ENCODE measurements around the gene PSMB7. TPM values are rescaled to one million over a fixed set of nuclear protein-coding genes. Genes with fewer than 3 reads are reported as not detected.

Gene PSMB7
- total RNA-seq, 1 donor from 2014 or later, result 108 TPM

DNA sequence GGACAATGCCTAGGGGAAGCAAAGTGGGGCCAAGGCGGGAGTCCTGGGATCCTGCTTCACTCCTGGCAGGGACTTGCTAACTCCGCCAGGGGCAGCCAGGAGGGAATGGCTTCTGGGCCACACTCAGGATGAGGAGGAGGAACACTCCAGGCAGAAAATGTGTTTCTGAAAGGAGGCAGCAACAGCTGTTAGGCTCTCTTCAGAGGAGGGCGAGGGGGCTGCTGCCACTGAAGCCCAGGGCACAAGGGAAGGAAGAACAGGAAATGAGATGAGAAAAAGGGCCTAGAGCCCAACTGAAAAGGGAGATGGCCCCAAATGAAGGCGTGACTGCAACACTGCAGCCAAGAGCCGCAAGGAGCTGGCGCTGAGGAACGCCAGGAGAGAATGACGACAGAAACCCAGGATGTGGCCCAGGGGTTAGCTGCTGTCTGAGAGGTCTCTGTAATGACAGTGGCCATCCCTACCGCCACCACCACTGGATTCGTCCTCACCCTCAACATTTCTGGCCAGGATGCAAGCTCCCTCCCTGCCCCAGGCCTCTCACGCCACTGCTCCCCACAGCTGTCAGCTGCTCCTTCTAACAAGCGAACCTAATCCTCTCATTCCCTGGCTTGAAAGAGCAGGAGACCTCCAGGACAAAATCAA is 15.8 kb downstream of the PSMB7 start:
- TF ChIP-seq, protein P1, sequence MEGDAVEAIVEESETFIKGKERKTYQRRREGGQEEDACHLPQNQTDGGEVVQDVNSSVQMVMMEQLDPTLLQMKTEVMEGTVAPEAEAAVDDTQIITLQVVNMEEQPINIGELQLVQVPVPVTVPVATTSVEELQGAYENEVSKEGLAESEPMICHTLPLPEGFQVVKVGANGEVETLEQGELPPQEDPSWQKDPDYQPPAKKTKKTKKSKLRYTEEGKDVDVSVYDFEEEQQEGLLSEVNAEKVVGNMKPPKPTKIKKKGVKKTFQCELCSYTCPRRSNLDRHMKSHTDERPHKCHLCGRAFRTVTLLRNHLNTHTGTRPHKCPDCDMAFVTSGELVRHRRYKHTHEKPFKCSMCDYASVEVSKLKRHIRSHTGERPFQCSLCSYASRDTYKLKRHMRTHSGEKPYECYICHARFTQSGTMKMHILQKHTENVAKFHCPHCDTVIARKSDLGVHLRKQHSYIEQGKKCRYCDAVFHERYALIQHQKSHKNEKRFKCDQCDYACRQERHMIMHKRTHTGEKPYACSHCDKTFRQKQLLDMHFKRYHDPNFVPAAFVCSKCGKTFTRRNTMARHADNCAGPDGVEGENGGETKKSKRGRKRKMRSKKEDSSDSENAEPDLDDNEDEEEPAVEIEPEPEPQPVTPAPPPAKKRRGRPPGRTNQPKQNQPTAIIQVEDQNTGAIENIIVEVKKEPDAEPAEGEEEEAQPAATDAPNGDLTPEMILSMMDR (IDR thresholded peaks at IDR 0.05), result no peak
- H3K27ac Mint-ChIP-seq (ENCODE audit: unreplicated experiment), result no peak overlapping the region
- no peaks in the 10 kb centered on the region for H3K9me3 Mint-ChIP-seq (ENCODE audit: low read depth)
- peaks cover 18% of the 10 kb centered on the region for H3K36me3 Mint-ChIP-seq (ENCODE audit: low read depth)
- no peak for DNase-seq (ENCODE audit: low spot score)
- H3K4me1 Mint-ChIP-seq (ENCODE audit: low read depth), result peaks cover 26% of the 10 kb centered on the region
- H3K4me3 Mint-ChIP-seq (ENCODE audit: unreplicated experiment), result no peak overlapping the region
- H3K27me3 Mint-ChIP-seq (ENCODE audit: low read depth), result no peaks in the 10 kb centered on the region

DNA sequence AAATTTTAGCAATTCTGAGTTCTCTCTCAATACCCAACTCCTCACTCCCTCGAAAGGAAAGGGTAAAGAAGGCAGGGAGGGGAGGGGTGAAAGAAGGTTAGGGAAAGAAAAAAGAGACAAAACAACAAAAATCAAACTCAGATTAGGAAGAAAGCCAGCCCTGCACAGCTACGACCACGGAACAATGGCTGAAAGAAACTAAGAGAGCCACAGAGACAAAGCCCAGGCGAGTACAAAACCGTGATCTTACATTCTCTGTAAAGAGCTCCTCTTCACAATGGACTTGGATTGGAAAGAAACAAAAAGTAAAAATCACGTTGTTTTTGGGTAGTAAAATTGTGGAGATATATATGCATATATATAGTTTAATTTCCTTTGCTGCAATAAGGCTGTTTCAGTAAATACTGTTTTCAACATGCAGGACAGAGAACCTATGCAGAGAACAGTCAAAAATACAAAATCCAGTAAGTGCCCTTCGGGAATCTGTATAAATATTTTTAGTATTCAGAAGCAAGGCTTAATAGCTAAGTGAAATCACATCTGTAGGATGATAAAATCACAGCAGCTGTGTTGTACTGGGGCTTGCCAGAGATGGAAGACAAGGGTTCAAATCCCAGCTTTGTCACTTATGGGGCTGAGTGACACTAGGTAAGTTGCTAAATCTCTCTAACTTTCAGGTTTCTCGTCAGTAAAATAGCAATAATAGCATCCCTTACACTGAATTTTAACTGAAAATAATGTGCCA is 16.9 kb downstream of the PSMB7 start:
- no peaks in the 10 kb centered on the region for H3K27me3 Mint-ChIP-seq (ENCODE audit: low read depth)
- DNase-seq (ENCODE audit: low spot score), result no peak
- TF ChIP-seq, protein P1 (IDR thresholded peaks at IDR 0.05), result no peak
- peaks cover 26% of the 10 kb centered on the region for H3K4me1 Mint-ChIP-seq (ENCODE audit: low read depth)
- H3K36me3 Mint-ChIP-seq (ENCODE audit: low read depth), result peaks cover 11% of the 10 kb centered on the region
- H3K9me3 Mint-ChIP-seq (ENCODE audit: low read depth), result no peaks in the 10 kb centered on the region
- H3K27ac Mint-ChIP-seq (ENCODE audit: unreplicated experiment), result no peak overlapping the region
- H3K4me3 Mint-ChIP-seq (ENCODE audit: unreplicated experiment), result no peak overlapping the region

DNA sequence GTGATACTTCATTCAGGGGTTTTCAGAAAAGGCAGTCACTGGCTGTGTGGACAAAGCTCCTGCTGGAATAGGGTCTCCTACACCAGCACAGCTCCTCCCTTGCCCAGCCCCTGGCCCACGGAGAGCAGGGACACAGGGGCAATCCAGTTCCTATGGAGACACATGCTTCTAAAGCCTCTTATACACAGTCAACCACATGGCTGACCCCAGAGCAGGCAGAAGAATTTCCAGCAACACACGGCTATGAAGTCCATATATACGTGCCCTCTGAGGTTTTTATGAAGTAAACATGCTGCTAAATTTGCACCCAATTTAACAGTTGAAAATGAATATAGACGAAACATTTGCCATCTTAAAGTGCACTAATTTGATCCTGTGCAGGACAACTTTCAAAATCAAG is 19.4 kb downstream of the PSMB7 start:
- Mint-ChIP-seq H3K27ac (ENCODE audit: unreplicated experiment) (no peak overlapping the region), H3K27me3 (ENCODE audit: low read depth) (no peaks in the 10 kb centered on the region), H3K9me3 (ENCODE audit: low read depth) (no peaks in the 10 kb centered on the region), H3K36me3 (ENCODE audit: low read depth) (peaks cover 5% of the 10 kb centered on the region), H3K4me3 (ENCODE audit: unreplicated experiment) (no peak overlapping the region), H3K4me1 (ENCODE audit: low read depth) (peaks cover 32% of the 10 kb centered on the region)
- TF ChIP-seq, protein P1 (IDR thresholded peaks at IDR 0.05), result no peak
- no peak for DNase-seq (ENCODE audit: low spot score)

DNA sequence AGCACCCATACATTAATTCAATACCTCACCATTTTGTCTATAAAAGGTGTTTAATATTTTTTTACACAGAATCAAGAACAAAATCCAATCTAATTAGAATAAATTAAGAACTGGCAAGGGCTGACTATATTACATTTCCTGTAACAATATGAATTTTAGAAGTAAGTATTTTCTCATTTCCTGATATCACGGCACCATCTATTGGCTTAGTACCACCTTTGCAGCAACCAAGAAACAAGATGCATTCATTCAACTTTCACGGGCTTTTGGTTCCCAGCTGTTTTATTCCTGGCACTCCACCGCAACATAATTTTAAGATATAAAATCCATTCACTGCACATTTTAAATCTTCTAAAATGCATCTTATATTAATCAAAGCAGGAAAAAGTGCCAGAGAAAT is 20.6 kb downstream of the PSMB7 start:
- H3K4me1 Mint-ChIP-seq (ENCODE audit: low read depth), result peaks cover 30% of the 10 kb centered on the region
- TF ChIP-seq, protein P1 (IDR thresholded peaks at IDR 0.05), result peak; percentile 63
- no peak overlapping the region for H3K4me3 Mint-ChIP-seq (ENCODE audit: unreplicated experiment)
- H3K27me3 Mint-ChIP-seq (ENCODE audit: low read depth), result no peaks in the 10 kb centered on the region
- no peak for DNase-seq (ENCODE audit: low spot score)
- no peak overlapping the region for H3K27ac Mint-ChIP-seq (ENCODE audit: unreplicated experiment)
- no peaks in the 10 kb centered on the region for H3K9me3 Mint-ChIP-seq (ENCODE audit: low read depth)
- H3K36me3 Mint-ChIP-seq (ENCODE audit: low read depth), result peaks cover 5% of the 10 kb centered on the region

DNA sequence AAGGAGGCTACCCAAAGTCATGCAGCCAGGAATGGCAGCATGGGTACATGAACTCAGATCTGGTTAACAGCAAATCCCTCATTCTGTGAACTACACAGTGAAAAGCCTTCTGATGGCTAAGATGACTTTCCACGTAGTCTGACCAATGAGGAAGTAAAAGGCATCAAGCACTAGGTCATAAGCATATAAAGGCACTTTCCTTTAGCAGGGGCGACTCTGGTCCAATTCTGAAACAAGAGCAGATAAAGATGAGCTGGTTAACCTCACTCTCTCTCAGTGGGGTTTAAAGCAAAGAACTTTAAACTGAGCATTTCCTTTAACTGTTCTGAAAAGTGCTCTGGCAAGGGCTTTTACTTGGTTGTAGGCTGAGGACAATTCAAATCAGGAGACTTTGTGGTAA is 21.1 kb downstream of the PSMB7 start:
- DNase-seq (ENCODE audit: low spot score), result no peak
- Mint-ChIP-seq H3K27me3 (ENCODE audit: low read depth) (no peaks in the 10 kb centered on the region), H3K27ac (ENCODE audit: unreplicated experiment) (no peak overlapping the region), H3K36me3 (ENCODE audit: low read depth) (peaks cover 5% of the 10 kb centered on the region), H3K9me3 (ENCODE audit: low read depth) (no peaks in the 10 kb centered on the region), H3K4me1 (ENCODE audit: low read depth) (peaks cover 30% of the 10 kb centered on the region), H3K4me3 (ENCODE audit: unreplicated experiment) (no peak overlapping the region)
- TF ChIP-seq, protein P1 (IDR thresholded peaks at IDR 0.05), result no peak
